HFF-Myc (cell line): ENCODE results near the gene NAV2.

Experiments
- DNase-seq: peaks from one replicate; pipeline ENCODE4 v3.0.0-alpha.2; 2011; ENCODE audit warnings: low read depth; ENCODE audit errors: extremely low read depth
- H3K4me3 ChIP-seq: replicated peaks from 2 replicates; pipeline ENCODE4 v1.5.1; 2011; ENCODE audit warnings: low read depth, mild to moderate bottlenecking, control low read depth, low read length
- CTCF ChIP-seq: IDR thresholded peaks from 2 replicates; pipeline ENCODE4 v1.5.1; 2012; ENCODE audit warnings: mild to moderate bottlenecking, low read depth, low read length, control low read depth; ENCODE audit errors: missing control alignments

The NAV2 gene

GRCh38 chr11:19974886-19975285 is 262.2 kb downstream of the NAV2 start:
- DNase-seq: no peak
- no peak for TF ChIP-seq CTCF
- H3K4me3 ChIP-seq: no peak overlapping the region

DNA sequence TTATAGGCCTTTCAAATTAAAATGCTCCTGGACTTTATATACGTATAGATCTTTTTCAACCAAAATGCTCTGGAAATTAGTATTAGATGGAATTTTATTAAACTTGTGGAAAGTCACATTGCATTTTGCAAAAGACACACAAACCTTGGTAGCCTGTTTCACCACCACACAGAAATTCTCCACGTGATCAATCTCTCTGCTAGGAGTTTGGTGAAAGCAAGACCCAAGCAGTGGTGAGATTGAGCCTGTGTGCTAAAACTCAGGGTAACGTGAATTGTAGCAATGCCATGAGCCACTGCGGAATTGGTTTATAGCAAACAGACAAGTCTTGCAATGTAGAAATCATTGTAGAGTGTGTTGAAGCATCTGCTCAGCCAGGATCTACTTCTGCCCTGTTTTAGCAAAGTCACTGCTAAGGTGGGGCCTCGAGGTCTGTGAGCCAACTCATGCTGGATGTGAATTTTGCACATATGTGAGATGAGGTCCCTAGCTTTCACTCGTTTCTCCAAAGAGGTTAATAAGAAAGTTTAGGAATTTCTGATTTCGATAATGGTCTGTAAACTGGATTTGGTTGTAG is 262.9 kb downstream of the NAV2 start:
- no peak overlapping the region for H3K4me3 ChIP-seq
- no peak for TF ChIP-seq CTCF
- DNase-seq: no peak

- DNase-seq: no peak
- no peak for TF ChIP-seq CTCF
- no peak overlapping the region for H3K4me3 ChIP-seq
Observed at GRCh38 chr11:19976281-19976941, 263.8 kb downstream of the NAV2 start.

GRCh38 chr11:19977941-19978340 is 265.3 kb downstream of the NAV2 start:
- no peak overlapping the region for H3K4me3 ChIP-seq
- no peak for DNase-seq
- no peak for TF ChIP-seq CTCF

DNA sequence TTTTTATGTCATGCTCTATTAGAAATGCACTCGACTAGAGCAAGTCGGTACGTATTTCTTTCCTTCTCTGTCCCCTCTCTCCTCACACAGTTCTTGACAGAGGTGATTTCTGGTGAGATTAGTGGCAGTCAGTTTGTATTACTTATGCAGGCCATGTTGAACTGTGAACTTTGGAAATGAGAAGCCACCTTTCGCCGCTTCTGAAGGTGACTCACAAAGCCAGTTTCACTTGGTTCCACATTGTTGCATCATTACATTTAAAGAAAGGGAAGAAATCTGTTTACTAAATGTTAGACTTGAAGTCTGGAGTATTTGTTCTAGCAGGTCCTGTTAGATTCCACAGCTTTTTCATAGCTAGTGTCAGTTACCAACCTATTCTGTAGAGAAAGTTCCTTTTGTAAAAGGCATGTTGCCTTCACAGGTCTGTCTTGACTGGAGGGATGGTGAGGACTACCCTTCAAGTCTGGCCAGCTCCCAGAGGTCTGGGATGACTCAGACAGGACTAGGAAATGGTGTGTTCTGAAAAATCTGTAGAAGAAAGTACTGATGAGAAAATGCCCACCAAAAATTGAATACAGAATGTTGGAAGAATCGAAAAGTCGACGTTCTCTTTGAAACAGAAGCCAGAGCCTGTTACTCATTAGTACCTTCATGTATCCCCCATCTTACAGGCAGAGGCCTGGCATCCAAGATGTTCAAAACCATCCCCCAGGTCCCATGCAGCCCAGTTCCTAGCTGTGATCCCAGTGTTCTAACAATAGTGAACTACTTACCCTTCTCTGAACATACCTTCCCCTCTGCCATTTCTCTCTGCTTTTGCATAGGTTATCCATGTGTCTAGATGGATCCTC is 266.3 kb downstream of the NAV2 start:
- no peak overlapping the region for H3K4me3 ChIP-seq
- no peak for TF ChIP-seq CTCF
- no peak for DNase-seq

DNA sequence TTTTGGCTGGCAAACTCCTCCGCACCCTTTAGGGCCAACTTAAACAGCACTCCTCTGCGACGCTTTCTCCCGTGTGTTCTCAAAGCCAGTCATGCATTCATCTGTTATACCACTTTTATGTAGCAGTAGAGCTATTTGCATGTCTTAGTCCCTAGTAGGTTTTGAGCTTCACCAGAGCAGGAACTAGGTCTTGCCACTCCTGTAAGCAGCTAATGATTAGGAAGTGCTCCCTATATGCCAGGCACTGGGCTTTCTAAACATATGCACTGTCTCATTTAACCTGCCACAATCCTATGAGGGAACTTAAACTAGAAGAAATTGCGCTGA is 266.8 kb downstream of the NAV2 start:
- no peak overlapping the region for H3K4me3 ChIP-seq
- DNase-seq: no peak
- no peak for TF ChIP-seq CTCF
